Endothelial cell (in vitro differentiated cells): ENCODE results near the gene IL21R. TPM values are rescaled to one million over a fixed set of nuclear protein-coding genes. Genes with fewer than 3 reads are reported as not detected.

Source experiments
- DNase-seq: peaks from one replicate; pipeline ENCODE4 v3.0.0; 2021; ENCODE audit warnings: low spot score
- H3K27ac Mint-ChIP-seq: one replicate; pipeline ENCODE4 v1.8.0; 2021; ENCODE audit warnings: mixed read lengths, inconsistent platforms; ENCODE audit not compliant: unreplicated experiment
- H3K27me3 Mint-ChIP-seq: one replicate; pipeline ENCODE4 v1.8.0; 2021; ENCODE audit warnings: mild to moderate bottlenecking, moderate library complexity, mixed read lengths, inconsistent platforms; ENCODE audit not compliant: unreplicated experiment
- H3K36me3 Mint-ChIP-seq: one replicate; pipeline ENCODE4 v1.8.0; 2021; ENCODE audit warnings: mild to moderate bottlenecking, low read depth, mixed read lengths, inconsistent platforms; ENCODE audit not compliant: unreplicated experiment
- H3K4me1 Mint-ChIP-seq: one replicate; pipeline ENCODE4 v1.8.0; 2021; ENCODE audit warnings: mild to moderate bottlenecking, mixed read lengths, inconsistent platforms; ENCODE audit not compliant: unreplicated experiment
- H3K4me3 Mint-ChIP-seq: one replicate; pipeline ENCODE4 v1.8.0; 2021; ENCODE audit warnings: mild to moderate bottlenecking, mixed read lengths, inconsistent platforms; ENCODE audit not compliant: unreplicated experiment
- H3K9me3 Mint-ChIP-seq: one replicate; pipeline ENCODE4 v1.8.0; 2021; ENCODE audit warnings: mixed read lengths, inconsistent platforms; ENCODE audit not compliant: unreplicated experiment
- total RNA-seq: library from RNA; stranded (reverse); fragmentation: NEBNext Ultra II Directional; extraction: Animal tissue kit (Norgen Biotek cat#: 25700); gene quantifications from one replicate; pipeline ENCODE4 v1.2.1, GENCODE V29; 2021; ENCODE audit not compliant: unreplicated experiment
- TF ChIP-seq, protein P1 (sequence below): fragments of 200-600 bp; sonication (generic); IDR thresholded peaks from one replicate; pipeline ENCODE4 v1.5.0; 2021; ENCODE audit warnings: antibody characterized with exemption; ENCODE audit not compliant: unreplicated experiment

Gene IL21R
- total RNA-seq, 1 donor from 2014 or later, result not detected

DNA sequence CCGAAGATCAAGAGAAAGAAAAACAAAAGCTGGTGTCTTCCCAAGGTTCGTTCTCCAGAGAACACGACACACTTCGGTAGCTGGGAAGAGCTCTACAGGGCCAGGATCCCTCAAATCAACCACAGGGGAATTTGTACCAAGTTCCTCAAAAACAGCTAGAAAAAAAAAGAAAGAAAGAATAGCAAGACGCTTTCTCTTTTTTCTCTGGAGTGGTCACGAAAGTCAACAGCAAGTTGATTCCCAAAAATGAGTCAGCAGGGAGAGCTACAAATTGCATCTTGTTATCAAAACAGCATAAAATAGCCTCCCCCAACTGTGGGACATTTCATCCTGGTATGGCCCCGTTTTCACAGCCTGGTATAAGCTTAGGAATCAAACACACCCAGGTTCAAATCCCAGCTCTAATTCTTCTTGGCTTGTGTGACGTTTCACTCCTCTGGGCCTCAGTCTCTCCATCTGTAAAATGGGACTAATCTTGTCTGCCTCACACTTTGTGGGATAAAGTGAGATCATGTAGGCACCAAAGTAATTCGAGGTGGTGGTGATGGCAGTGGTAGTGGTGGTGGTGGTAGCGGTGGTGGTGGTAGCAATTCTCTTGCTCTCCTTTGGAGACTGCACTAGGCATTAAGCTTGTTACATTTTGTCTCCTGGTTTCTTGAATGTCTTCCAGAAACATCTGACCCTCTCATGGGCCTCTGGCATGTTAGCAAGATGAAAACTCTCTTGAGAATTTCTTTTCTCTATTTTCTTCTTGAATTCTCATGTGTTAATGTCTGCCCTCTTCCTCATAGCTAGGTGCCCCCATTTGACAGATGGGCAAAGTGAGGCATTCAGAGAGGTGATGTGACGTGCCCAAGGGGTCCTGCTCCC is 988 bp upstream of the IL21R start:
- Mint-ChIP-seq H3K36me3 (no peaks in the 10 kb centered on the region), H3K9me3 (no peaks in the 10 kb centered on the region), H3K4me3 (no peak overlapping the region), H3K27me3 (peaks cover 2% of the 10 kb centered on the region), H3K27ac (no peak overlapping the region), H3K4me1 (no peaks in the 10 kb centered on the region)
- no peak for DNase-seq
- TF ChIP-seq, protein P1, sequence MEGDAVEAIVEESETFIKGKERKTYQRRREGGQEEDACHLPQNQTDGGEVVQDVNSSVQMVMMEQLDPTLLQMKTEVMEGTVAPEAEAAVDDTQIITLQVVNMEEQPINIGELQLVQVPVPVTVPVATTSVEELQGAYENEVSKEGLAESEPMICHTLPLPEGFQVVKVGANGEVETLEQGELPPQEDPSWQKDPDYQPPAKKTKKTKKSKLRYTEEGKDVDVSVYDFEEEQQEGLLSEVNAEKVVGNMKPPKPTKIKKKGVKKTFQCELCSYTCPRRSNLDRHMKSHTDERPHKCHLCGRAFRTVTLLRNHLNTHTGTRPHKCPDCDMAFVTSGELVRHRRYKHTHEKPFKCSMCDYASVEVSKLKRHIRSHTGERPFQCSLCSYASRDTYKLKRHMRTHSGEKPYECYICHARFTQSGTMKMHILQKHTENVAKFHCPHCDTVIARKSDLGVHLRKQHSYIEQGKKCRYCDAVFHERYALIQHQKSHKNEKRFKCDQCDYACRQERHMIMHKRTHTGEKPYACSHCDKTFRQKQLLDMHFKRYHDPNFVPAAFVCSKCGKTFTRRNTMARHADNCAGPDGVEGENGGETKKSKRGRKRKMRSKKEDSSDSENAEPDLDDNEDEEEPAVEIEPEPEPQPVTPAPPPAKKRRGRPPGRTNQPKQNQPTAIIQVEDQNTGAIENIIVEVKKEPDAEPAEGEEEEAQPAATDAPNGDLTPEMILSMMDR, result no peak

DNA sequence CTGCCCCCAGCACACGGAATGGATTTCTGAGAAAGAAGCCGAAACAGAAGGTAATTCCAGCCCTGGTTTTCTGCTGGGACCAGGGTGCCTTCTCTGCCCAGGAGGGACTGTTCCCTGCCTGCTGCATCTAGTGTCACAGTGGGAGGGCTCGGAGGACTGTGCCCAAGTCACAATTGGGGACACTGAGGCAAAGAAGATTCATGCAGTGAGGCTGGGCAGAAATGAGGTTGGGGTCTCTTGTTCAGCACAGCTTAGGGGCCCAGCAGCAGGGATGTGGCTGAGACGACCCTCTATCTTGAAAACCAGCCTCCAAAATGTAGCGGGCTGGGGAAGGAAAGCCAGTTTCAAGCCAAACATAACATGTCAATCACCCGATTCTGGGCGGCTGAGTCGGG is 592 bp downstream of the IL21R start:
- no peaks in the 10 kb centered on the region for H3K36me3 Mint-ChIP-seq
- DNase-seq, result no peak
- no peak overlapping the region for H3K4me3 Mint-ChIP-seq
- TF ChIP-seq, protein P1, result no peak
- no peaks in the 10 kb centered on the region for H3K4me1 Mint-ChIP-seq
- peaks cover 2% of the 10 kb centered on the region for H3K27me3 Mint-ChIP-seq
- no peaks in the 10 kb centered on the region for H3K9me3 Mint-ChIP-seq
- H3K27ac Mint-ChIP-seq, result no peak overlapping the region

DNA sequence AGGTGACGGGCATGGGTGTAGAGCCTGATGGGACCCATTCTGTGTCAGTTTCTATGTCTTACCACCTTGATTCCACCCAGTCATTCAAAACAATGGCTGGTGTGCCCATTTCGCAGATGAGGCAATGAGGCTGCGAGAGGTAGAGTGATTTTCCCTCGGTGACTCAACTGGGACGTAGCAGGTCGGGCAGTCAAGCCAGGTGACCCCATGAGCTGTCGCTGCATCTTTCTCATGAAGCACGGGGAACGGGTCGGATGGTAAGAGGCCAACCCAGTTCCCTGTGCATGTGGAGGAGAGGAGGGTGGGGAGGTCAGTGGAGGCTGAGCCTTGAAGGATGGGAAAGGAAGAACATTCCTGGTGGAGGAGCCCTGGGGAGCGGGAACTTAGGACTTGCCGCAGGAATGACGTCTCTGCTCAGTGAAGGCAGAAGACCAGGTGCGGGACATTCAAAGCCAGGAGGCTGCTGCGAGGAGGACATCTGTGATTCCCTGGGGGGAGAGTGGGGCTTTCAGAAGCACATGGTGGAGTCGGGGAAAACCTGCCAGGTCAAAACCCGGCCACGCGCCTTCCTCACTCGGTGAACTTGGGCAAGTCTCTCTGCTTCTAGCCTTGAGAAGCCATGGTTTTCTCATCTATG is 1.1 kb downstream of the IL21R start:
- H3K27ac Mint-ChIP-seq, result no peak overlapping the region
- DNase-seq, result no peak
- H3K4me3 Mint-ChIP-seq, result no peak overlapping the region
- peaks cover 2% of the 10 kb centered on the region for H3K27me3 Mint-ChIP-seq
- H3K9me3 Mint-ChIP-seq, result no peaks in the 10 kb centered on the region
- TF ChIP-seq, protein P1, result no peak
- H3K36me3 Mint-ChIP-seq, result no peaks in the 10 kb centered on the region
- H3K4me1 Mint-ChIP-seq, result no peaks in the 10 kb centered on the region

DNA sequence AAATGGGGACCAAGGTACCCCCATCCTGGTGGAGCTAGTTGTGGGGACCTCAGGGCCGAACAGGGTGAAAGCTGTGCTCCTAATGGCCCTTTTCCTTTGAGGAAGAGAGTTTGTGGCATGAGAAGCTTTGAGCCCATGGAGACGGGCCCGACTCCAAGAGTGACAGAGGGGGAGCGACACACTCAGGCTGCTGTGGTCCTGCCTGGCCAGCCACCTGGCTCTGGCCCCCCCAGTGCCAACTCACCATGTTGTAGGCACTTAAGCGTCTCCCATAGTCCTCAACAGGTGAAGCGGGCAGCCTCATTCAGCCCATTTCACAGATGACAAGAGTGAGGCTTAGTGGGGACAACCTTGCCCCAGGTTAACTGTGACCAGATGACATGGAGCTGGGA is 1.6 kb downstream of the IL21R start:
- no peaks in the 10 kb centered on the region for H3K9me3 Mint-ChIP-seq
- no peaks in the 10 kb centered on the region for H3K36me3 Mint-ChIP-seq
- TF ChIP-seq, protein P1, result no peak
- H3K27me3 Mint-ChIP-seq, result peaks cover 2% of the 10 kb centered on the region
- no peaks in the 10 kb centered on the region for H3K4me1 Mint-ChIP-seq
- no peak overlapping the region for H3K4me3 Mint-ChIP-seq
- no peak for DNase-seq
- H3K27ac Mint-ChIP-seq, result no peak overlapping the region

DNA sequence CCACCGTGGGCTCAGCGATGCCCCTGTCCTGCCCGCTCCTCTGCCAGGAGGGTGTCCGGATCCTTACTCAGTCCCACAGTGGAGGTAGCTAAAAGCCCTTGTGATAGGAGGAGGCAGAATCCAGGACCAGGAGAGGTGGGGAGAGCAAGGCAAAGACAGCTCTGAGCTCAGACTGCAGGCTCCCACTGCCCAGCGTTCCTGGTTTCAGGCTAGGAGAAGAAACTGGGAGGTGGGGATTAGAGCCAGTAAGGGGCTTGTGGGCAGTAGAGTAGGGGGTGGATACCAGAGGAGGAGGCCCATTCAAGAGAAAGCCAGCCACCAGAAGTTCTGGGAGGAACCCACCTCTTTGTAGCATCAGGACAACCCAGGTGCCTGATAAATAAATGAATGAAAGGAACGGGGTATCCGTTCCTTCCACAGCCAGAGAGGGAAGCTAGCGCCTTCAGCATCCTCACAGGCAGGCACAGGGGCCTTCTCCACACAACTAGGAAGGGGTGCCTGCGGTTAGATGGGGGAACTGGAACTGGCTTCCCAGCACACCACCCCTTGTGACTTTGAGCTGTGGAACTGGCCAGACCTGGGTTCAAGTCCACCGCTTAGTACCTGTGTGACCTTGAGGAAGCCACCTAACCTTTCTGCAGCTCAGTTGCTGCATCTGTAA is 2.3 kb downstream of the IL21R start:
- Mint-ChIP-seq H3K36me3 (no peaks in the 10 kb centered on the region), H3K27me3 (peaks cover 2% of the 10 kb centered on the region), H3K4me3 (no peak overlapping the region), H3K4me1 (no peaks in the 10 kb centered on the region), H3K27ac (no peak overlapping the region), H3K9me3 (no peaks in the 10 kb centered on the region)
- TF ChIP-seq, protein P1, result no peak
- DNase-seq, result no peak
